ENCODE data around the gene MIR17HG.

DNA sequence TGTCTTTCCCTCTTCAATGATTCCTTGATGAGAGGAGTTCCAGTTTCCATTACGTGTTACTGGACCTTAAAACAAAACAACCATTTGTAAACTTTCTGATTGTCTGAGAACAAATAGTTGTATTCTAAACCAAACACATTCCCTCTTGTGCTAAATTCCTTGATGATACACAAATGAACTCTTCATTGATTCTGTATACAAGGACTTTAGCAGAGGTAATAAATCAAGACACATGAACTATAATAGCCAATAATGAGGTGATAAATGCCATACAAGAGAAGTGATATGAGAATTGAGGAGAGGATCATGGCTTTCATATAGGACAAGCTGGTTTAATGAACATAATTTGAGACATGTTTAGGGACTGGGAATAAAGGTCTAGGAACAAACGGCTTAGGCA lies 37.4 kb downstream of the MIR17HG start:
- TF ChIP-seq, protein P1, sequence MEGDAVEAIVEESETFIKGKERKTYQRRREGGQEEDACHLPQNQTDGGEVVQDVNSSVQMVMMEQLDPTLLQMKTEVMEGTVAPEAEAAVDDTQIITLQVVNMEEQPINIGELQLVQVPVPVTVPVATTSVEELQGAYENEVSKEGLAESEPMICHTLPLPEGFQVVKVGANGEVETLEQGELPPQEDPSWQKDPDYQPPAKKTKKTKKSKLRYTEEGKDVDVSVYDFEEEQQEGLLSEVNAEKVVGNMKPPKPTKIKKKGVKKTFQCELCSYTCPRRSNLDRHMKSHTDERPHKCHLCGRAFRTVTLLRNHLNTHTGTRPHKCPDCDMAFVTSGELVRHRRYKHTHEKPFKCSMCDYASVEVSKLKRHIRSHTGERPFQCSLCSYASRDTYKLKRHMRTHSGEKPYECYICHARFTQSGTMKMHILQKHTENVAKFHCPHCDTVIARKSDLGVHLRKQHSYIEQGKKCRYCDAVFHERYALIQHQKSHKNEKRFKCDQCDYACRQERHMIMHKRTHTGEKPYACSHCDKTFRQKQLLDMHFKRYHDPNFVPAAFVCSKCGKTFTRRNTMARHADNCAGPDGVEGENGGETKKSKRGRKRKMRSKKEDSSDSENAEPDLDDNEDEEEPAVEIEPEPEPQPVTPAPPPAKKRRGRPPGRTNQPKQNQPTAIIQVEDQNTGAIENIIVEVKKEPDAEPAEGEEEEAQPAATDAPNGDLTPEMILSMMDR (IDR thresholded peaks at IDR 0.05; ENCODE audit: low read length), result no peak
- TF ChIP-seq EZH2 (optimal IDR thresholded peaks at IDR 0.05; ENCODE audit: low read depth, low read length), result no peak
- no peak for TF ChIP-seq EZH2phosphoT487 (IDR thresholded peaks at IDR 0.05; ENCODE audit: low read length)
